DOHH2 (cell line): ENCODE results near the gene LTC4S.

ENCODE experiments used
- H3F3A ChIP-seq: fragments of 200-600 bp; sonication (generic), shearing (Covaris generic); 2 replicates; pipeline ENCODE4 v1.6.0; 2016; ENCODE audit warnings: antibody characterized with exemption, mild to moderate bottlenecking; ENCODE audit not compliant: control insufficient read depth, insufficient read depth
- H3K27ac ChIP-seq: fragments of 200-600 bp; sonication (generic); 2 replicates; pipeline ENCODE4 v1.5.1; 2014; ENCODE audit warnings: low read depth, mild to moderate bottlenecking, low read length, moderate library complexity
- H3K27me3 ChIP-seq: fragments of 200-600 bp; sonication (generic); 2 replicates; pipeline ENCODE4 v1.6.1; 2014; ENCODE audit warnings: mild to moderate bottlenecking, low read length, mixed read lengths; ENCODE audit not compliant: control insufficient read depth
- H3K36me3 ChIP-seq: fragments of 200-600 bp; sonication (generic); 2 replicates; pipeline ENCODE4 v1.6.1; 2014; ENCODE audit warnings: mild to moderate bottlenecking, low read length, moderate library complexity, mixed read lengths; ENCODE audit not compliant: control insufficient read depth
- H3K4me1 ChIP-seq: fragments of 200-600 bp; sonication (generic); 2 replicates; pipeline ENCODE4 v1.6.1; 2014; ENCODE audit warnings: mild to moderate bottlenecking, low read length, mixed read lengths; ENCODE audit not compliant: control insufficient read depth
- H3K4me2 ChIP-seq: fragments of 200-600 bp; sonication (generic); 2 replicates; pipeline ENCODE4 v1.6.0; 2014; ENCODE audit warnings: mild to moderate bottlenecking, low read length, moderate library complexity
- H3K4me3 ChIP-seq: fragments of 200-600 bp; sonication (generic); 2 replicates; pipeline ENCODE4 v1.5.1; 2014; ENCODE audit warnings: mild to moderate bottlenecking, low read length, mixed read lengths
- H3K79me2 ChIP-seq: fragments of 200-600 bp; sonication (generic); 2 replicates; pipeline ENCODE4 v1.6.1; 2014; ENCODE audit warnings: mild to moderate bottlenecking, low read length, mixed read lengths; ENCODE audit not compliant: control insufficient read depth
- H3K9me2 ChIP-seq: fragments of 200-600 bp; sonication (generic); replicated peaks from 2 replicates; pipeline ENCODE4 v1.6.1; 2014; ENCODE audit warnings: mild to moderate bottlenecking, low read length, mixed read lengths; ENCODE audit not compliant: control insufficient read depth
- H3K9me3 ChIP-seq: fragments of 200-600 bp; sonication (generic); 2 replicates; pipeline ENCODE4 v1.6.1; 2014; ENCODE audit warnings: antibody characterized with exemption, low read length, mixed read lengths; ENCODE audit not compliant: control insufficient read depth, insufficient read depth
- H4K20me1 ChIP-seq: fragments of 200-600 bp; sonication (generic); 2 replicates; pipeline ENCODE4 v1.6.0; 2014; ENCODE audit warnings: low read depth, mild to moderate bottlenecking, antibody characterized with exemption, low read length, moderate library complexity; ENCODE audit not compliant: control insufficient read depth, insufficient read depth
- CTCF ChIP-seq: fragments of 200-600 bp; sonication (generic); IDR thresholded peaks from one replicate; pipeline ENCODE4 v1.5.1; 2014; ENCODE audit warnings: antibody characterized with exemption, mild to moderate bottlenecking, low read depth, low read length; ENCODE audit not compliant: poor library complexity, severe bottlenecking
- EZH2phosphoT487 ChIP-seq: fragments of 200-600 bp; sonication (generic); IDR thresholded peaks from 2 replicates; pipeline ENCODE4 v1.6.1; 2017; ENCODE audit warnings: borderline replicate concordance, mild to moderate bottlenecking, antibody characterized with exemption, low read length, moderate library complexity, mixed read lengths

LTC4S gene

GRCh38 chr5:179762781-179763176, 31.0 kb upstream of the LTC4S start:
- peak overlapping the region; percentile 39 for H3K27ac ChIP-seq
- peaks cover 34% of the 10 kb centered on the region for H3K36me3 ChIP-seq
- TF ChIP-seq CTCF, result no peak
- H3K9me3 ChIP-seq, result no peaks in the 10 kb centered on the region
- H3K4me3 ChIP-seq, result no peak overlapping the region
- peaks cover 96% of the 10 kb centered on the region for H3K79me2 ChIP-seq
- H4K20me1 ChIP-seq, result peaks cover 24% of the 10 kb centered on the region
- H3K4me1 ChIP-seq, result peaks cover 40% of the 10 kb centered on the region
- no peaks in the 10 kb centered on the region for H3K27me3 ChIP-seq
- no peaks in the 10 kb centered on the region for H3K9me2 ChIP-seq
- H3F3A ChIP-seq, result peaks cover 15% of the 10 kb centered on the region
- H3K4me2 ChIP-seq, result peak overlapping the region; percentile 48

GRCh38 chr5:179763215-179763945, 30.4 kb upstream of the LTC4S start:
- no peak overlapping the region for H3K4me2 ChIP-seq
- H3K9me3 ChIP-seq, result no peaks in the 10 kb centered on the region
- no peak overlapping the region for H3K4me3 ChIP-seq
- H3K9me2 ChIP-seq, result no peaks in the 10 kb centered on the region
- H3K4me1 ChIP-seq, result peaks cover 40% of the 10 kb centered on the region
- no peak overlapping the region for H3K27ac ChIP-seq
- peaks cover 95% of the 10 kb centered on the region for H3K79me2 ChIP-seq
- H3K27me3 ChIP-seq, result no peaks in the 10 kb centered on the region
- TF ChIP-seq CTCF, result peak; percentile 91
- TF ChIP-seq EZH2phosphoT487, result no peak
- peaks cover 40% of the 10 kb centered on the region for H3K36me3 ChIP-seq
- H4K20me1 ChIP-seq, result peaks cover 24% of the 10 kb centered on the region
- peaks cover 15% of the 10 kb centered on the region for H3F3A ChIP-seq

GRCh38 chr5:179764056-179764455, 29.7 kb upstream of the LTC4S start:
- no peak overlapping the region for H3K4me2 ChIP-seq
- H3K4me1 ChIP-seq, result peaks cover 40% of the 10 kb centered on the region
- peaks cover 24% of the 10 kb centered on the region for H4K20me1 ChIP-seq

More at GRCh38 chr5:179764056-179764455, 29.7 kb upstream of the LTC4S start:
- no peak overlapping the region for H3K4me3 ChIP-seq
- no peaks in the 10 kb centered on the region for H3K9me3 ChIP-seq
- peaks cover 15% of the 10 kb centered on the region for H3F3A ChIP-seq
- no peaks in the 10 kb centered on the region for H3K27me3 ChIP-seq
- H3K79me2 ChIP-seq, result peaks cover 92% of the 10 kb centered on the region
- H3K9me2 ChIP-seq, result no peaks in the 10 kb centered on the region
- TF ChIP-seq EZH2phosphoT487 (no peak), CTCF (no peak)
- H3K36me3 ChIP-seq, result peaks cover 47% of the 10 kb centered on the region
- H3K27ac ChIP-seq, result no peak overlapping the region
